ENCODE results near the gene IFT81. TPM values are rescaled to one million over a fixed set of nuclear protein-coding genes. Genes with fewer than 3 reads are reported as not detected.

The IFT81 gene
- total RNA-seq, 1 donor from 2014 or later: 8.1 TPM

DNA sequence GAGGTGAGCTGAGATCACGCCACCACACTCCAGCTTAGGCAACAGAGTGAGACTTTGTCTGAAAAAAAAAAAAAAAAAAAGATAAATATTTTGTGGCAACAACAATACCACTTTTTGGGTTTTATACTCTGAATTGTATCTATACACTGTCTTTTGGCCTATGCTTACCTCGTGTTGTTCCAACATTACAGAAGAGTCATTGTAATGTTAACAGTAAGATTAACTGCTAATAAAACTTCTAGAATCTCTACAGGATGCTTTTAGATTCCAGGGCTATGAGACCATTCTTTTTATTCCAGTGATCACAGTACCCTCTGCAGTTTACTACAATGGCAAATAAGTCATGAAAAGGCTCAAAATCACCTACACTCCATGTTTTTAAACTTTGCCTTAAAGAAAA lies 11.6 kb downstream of the IFT81 start:
- no peak for DNase-seq (ENCODE audit: missing footprints)
- no peak for ATAC-seq
- intact Hi-C loops (cut with DNase I): no loop called here

DNA sequence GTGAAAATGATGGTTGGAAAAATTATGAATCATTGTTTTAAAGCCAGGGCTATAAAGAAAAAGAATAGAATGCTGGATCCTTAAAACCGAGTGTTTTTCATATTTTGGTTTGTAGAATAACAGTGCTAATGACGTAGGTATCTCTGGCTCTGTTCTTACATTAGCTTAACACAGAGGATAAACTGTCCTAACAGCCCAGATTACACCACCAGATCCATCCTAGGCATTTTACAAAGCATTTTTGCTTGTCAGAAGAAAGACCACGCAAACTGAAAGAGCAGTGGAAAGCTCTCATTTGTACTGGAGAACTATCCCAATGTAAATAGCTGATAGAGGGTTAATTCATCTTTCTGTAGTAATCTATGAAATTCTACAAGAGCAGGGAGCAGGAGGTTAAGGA lies 13.6 kb downstream of the IFT81 start:
- DNase-seq (ENCODE audit: missing footprints) (no peak), ATAC-seq (no peak)
- intact Hi-C loops (cut with DNase I): no loop called here

DNA sequence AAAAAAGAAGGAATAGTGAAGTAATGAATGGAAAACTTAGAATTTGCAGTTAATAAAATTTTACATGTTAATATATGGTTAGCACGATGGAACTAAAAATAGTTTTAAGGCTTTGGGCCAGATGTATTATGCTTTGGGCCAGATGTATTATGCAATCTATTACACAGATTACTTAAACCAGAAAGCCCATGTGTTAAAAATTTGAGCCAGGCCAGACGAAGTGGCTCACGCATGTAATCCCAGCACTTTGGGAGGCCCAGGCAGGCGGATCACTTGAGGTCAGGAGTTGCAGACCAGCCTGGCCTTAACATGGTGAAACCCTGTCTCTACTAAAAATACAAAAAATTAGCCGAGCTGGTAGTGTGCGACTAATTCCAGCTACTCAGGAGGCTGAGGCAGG lies 17.2 kb downstream of the IFT81 start:
- DNase-seq (ENCODE audit: missing footprints) (peak; percentile 66), ATAC-seq (peak; percentile 91)
- intact Hi-C loops (cut with DNase I): loop anchor here (5.0 kb wide), 1 partner anchor 56 kb away; no protein-coding TSS in a partner anchor

DNA sequence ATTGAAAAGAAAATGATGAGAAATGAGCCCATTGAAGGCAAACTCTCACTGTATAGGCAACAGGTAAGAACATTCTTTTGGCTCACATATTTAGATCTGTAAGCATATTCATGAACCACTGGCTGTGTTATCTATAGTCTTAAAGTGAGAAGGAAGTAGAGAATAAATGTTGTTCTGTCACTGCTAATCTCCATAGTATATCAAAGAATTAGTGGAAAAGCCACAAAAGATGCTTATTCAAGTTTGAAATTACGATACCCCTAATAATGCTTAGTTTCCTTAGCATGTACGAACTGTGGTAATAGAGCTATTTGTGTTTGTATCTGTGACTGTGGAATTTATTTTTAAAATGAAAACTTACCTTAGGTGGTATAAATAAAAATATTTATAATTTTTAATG lies 22.8 kb downstream of the IFT81 start:
- DNase-seq (ENCODE audit: missing footprints) (no peak), ATAC-seq (no peak)
- intact Hi-C loops (cut with DNase I): no loop called here

DNA sequence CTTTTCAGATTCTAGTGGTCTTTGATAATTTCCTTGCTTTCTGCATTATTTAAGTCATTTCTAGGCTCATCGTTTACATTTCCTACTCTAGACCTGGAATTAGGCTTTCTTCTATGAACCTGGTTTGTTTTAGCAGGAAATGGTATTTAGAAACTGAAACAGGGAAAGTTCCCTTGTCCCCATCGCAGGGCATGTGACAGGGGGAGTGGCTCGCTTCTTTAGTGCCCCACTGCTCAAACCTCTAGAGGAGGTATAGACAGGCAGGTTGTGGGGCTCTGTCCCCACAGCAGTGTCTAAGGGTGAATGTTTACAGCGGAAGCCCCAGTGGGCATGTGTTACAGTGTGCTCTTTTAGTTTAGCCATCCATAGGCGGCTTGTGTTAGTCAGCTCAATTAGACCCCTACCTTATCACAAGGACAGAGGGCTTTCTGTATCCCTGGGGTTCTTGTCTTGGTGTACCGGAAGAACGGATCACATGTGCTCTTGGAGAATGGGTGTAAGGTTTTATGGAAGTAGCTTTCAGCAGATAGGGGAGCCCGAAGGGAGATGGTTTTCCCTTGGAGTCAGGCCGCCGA lies 25.0 kb downstream of the IFT81 start:
- intact Hi-C loops (cut with DNase I): no loop called here
- ATAC-seq (no peak), DNase-seq (ENCODE audit: missing footprints) (no peak)

DNA sequence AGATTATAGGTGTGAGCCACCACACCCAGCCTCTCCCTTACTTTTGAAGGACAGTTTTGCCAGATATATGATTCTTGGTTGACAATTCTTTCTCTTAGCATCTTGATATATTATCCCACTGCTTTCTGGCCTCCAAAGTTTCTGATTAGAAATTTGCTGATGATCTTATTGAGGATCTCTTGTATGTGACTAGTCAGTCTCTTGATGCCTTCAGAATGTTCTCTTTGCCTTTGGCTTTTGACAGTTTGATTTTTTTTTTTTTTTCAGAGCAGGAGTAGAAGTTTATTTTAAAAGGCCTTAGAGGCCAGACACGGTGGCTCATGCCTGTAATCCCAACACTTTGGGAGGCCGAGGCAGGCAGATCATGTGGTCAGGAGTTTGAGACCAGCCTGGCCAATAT lies 32.6 kb downstream of the IFT81 start:
- DNase-seq (ENCODE audit: missing footprints): no peak
- intact Hi-C loops (cut with DNase I): no loop called here
- no peak for ATAC-seq

DNA sequence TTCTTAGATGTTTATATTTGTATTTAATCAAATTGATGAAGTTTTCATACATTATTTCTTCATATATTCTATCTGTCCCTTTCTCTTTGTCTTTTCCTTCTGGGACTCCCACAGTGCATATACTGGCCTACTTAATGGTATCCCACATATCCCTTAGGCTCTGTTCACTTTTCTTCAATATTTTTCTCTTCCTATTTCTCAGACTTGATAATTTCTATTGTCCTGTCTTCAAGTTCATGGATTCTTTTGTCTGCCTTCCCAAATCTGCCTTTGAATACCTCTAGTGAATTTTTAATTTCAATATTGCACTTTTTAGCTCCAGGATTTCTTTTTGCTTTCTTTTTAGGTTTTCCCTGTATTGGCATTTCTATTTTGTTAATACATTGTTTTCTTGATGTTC lies 33.4 kb downstream of the IFT81 start:
- ATAC-seq: no peak
- intact Hi-C loops (cut with DNase I): no loop called here
- DNase-seq (ENCODE audit: missing footprints): no peak

DNA sequence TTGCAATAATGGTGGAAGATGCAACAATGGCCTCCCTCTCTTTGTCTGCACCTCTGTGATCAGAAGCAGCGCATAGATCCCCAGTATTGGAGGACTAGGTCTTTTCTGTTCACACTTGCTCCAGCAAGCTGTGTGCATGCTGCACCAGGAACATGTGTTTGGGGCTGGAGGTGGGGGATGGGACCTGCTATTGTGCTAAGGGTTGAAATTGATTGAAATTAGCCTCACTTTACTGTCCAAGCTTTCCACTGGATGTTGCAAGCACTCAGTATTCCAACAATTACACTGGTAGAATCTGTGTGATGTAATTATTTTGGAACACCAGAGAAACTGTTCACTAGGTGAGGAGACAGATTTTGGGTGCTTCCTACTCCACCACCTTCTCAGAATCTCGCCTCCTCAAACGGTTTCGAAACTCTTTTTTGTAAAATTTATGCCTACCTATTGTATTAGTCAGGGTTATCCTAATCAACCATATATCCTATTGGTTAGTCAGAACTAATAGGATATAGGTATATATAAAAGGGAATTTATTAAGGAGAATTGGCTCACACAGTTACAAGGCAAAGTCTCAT lies 35.6 kb downstream of the IFT81 start:
- DNase-seq (ENCODE audit: missing footprints) (no peak), ATAC-seq (no peak)
- intact Hi-C loops (cut with DNase I): no loop called here

DNA sequence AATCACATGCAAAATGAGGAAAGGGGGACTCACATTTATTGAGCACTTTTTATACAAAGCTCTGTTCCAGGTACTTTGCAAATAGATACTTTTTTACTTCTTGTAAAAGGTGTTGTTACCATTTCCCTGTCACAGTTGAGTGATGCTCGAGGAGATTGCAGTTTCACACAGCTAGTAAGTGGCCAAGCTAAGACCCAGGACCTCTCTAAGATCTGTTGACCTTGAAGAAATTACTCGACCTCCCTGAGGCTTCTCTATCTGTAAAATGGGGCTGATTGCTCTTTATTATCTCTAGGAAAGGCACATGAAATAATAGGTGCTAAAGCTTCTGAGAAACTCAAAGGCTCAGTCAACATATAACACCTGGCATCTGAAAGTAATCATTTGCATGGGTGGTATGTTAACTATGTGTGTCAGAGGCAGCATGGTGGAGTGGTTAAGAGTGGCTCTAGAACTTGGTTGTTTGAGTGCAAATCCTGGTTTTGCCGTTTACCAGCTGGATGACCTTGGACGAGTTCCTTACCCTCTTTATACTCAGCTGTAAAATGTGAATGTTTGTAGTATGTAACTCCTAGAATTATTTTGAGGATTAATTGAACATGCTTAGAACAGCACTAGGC lies 41.5 kb downstream of the IFT81 start:
- intact Hi-C loops (cut with DNase I): no loop called here
- DNase-seq (ENCODE audit: missing footprints) (no peak), ATAC-seq (no peak)

DNA sequence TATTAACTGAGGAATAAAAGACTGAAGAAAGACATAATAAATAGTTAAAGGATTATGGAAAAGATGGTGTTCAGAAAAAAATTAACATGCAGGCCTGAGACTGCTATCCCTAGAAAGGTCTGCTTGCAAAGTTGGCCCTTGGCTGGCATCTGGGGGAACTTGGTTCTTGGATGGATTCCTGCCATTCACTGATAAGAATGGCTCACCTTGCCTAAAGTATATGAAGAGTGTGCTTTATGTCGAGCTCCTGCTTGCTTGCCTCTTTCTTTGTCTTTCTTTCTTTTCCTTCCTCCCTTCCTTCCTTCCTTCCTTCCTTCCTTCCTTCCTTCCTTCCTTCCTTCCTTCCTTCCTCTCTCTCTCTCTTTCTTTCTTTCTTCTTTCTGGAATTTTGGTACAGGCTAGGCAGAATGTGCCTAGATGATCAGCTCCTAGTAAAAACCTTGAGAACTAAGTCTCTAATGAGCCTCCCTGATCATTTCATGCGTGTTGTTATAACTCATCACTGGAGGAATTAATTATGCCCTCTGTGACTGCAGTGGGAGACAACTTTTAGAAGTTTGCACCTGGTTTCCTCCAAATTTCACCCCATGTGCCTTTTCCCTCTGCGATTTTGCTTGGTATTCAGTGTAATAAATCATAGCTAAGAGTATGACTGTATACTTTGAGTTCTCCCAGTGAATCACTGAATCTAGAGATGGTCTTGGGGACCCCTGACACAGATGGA lies 44.7 kb downstream of the IFT81 start:
- ATAC-seq: no peak

DNA sequence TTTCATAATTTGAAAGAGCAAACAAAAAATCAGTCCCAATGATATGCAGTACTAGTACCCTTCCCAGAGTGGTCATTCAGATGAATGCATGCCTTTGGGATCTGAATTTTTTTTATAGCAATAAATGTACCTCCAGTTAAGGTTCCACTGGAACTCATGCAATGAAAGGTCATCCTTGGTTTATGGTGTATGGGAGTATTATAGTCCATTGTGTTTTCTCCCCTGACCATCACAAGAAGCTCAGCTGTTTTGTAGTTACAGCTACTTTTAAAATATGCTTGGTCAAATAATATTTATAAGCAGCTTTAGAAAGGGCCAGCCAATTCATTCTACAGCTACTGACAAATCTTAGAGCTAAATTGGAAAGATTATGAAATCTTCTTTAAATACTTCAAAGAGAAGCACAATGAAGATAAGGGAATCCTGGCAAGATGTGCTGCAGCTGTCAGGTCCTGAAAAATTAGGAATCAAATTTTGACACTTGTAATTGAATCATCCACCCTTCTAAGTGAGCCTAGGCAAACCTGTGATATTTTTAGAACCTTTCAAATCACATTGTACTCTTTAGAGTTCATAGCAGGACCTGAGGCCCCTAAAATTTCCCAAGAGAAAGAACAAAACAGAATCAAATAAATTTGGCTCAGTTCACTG lies 46.5 kb downstream of the IFT81 start:
- ATAC-seq (peak; percentile 75), DNase-seq (ENCODE audit: missing footprints) (no peak)
- intact Hi-C loops (cut with DNase I): loop anchor here (5.0 kb wide), 1 partner anchor 62 kb away; no protein-coding TSS in a partner anchor

More for the DNA sequence above, 44.7 kb downstream of the IFT81 start:
- intact Hi-C loops (cut with DNase I): no loop called here
- no peak for DNase-seq (ENCODE audit: missing footprints)

DNA sequence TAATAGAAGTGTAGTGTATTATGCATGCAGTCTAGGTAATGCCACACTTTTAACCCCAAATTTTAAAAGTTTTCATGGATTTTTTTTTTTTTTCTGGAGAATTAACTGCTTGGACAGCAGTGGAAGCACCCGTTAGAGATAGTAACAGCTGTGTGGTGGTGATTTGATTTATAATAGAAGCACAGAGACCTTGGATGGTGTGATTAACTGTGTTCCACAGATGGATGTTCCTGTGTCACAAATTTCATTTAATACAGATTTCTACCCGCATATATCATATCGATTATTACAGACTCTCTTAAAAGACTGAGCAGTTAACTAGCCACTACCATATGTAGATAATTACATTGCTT lies 47.0 kb downstream of the IFT81 start:
- ATAC-seq: peak; percentile 41
- intact Hi-C loops (cut with DNase I): loop anchor here (5.0 kb wide), 1 partner anchor 61 kb away; no protein-coding TSS in a partner anchor

DNA sequence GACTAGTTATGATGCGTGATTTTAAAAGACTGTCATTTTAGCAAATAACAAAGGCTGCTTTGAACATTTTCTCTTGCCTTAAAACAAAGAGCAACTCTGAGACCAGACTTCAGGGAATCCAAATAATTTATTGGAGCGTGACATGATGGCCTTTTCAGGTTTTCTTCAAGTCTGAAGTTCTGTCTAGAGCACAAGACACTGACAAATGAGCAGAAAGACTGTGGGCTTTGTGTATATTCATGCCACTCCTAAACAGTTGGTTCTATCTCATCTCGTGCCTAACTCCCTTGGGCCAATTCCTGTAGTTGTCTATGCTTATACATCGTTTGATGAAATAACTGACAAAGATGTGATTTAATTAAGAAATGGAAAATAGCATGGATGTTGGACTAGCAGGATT lies 47.5 kb downstream of the IFT81 start:
- intact Hi-C loops (cut with DNase I): loop anchor here (5.0 kb wide), 1 partner anchor 61 kb away; no protein-coding TSS in a partner anchor
- no peak for DNase-seq (ENCODE audit: missing footprints)
- ATAC-seq: no peak

More for the DNA sequence above, 47.0 kb downstream of the IFT81 start:
- DNase-seq (ENCODE audit: missing footprints): no peak

DNA sequence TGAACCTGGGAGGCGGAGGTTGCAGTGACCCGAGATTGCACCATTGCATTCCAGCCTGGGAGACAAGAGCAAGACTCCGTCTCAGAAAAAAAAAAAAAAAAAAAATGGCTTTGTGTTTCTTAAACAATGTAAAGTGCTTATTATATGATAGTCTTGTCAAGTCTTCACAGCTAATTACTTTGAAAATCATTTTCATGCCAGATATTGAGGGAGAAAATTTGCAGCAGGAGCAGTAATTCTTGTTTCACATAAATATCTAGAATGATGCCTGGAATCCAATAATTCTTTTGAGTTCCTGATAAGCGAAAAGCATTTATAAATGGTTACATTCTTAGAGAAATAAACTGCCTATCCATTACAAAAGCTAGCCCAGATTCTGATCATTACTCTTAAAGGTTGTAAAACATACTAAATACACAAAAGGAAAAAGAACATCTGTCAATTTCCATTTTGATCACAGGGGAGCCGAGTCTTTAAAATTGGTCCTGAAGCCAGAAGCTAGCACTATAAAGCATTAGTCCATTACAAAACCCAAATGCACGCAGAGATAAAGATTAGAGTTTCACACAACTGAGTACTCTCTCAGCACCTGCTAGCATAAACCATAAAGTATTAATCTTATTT lies 50.3 kb downstream of the IFT81 start:
- DNase-seq (ENCODE audit: missing footprints): no peak
- intact Hi-C loops (cut with DNase I): loop anchor here (5.0 kb wide), 1 partner anchor 58 kb away; no protein-coding TSS in a partner anchor
- ATAC-seq: no peak

DNA sequence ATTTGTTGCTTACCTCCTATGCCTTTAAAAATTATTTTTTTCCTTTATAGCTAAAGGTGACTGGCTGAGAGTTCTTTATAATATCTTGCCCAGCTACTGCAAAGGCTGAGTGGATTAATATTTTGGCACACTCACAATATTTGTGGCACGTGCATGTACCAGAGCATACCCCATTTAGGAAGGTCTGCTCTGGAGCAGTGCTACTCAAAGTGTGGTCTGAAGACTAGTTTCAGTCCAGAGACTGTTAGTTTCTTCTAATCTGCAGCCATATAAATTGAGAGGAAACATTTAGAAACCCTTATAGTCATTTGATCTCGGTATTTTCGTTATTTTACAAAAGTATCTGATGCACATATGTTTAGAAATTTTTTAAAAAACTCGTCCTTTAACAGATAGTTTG lies 51.0 kb downstream of the IFT81 start:
- ATAC-seq (no peak), DNase-seq (ENCODE audit: missing footprints) (no peak)

DNA sequence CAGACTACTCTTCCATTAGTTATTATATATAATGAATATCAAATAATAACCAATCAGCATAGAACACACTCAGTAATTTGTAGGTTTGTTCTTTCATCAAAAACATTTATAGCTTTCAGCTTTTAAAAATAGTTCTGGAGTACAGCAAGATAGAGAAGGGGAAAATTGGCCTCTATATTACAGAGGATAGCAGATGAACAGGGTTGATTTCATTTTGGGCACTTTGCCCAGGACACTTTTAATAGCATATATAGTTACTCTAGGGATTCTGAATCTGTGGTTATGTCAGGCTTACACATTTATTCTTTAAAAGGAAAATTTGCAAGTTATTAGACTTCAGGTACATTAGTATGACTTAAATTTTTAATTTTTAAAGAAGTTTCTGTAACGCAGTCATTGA lies 52.6 kb downstream of the IFT81 start:
- ATAC-seq: peak; percentile 48
- DNase-seq (ENCODE audit: missing footprints): no peak
- intact Hi-C loops (cut with DNase I): no loop called here

More for the DNA sequence above, 51.0 kb downstream of the IFT81 start:
- intact Hi-C loops (cut with DNase I): no loop called here

DNA sequence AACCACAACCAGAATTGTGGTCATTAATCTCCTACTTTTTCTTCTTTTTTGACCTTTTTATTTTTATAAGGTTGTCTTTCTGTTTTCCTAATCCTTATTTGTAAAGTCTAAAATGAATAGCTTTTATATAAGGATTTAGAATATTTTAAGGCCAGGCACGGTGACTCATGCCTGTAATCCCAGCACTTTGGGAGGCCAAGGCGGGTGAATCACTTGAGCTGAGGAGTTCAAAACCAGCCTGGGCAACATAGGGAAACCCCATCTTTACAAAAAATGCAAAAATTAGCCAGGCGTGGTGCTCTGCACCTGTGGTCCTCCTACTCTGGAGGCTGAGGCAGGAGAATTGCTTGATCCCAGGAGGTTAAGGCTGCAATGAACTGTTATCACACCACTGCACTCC lies 55.1 kb downstream of the IFT81 start:
- intact Hi-C loops (cut with DNase I): no loop called here
- DNase-seq (ENCODE audit: missing footprints): no peak
- no peak for ATAC-seq

DNA sequence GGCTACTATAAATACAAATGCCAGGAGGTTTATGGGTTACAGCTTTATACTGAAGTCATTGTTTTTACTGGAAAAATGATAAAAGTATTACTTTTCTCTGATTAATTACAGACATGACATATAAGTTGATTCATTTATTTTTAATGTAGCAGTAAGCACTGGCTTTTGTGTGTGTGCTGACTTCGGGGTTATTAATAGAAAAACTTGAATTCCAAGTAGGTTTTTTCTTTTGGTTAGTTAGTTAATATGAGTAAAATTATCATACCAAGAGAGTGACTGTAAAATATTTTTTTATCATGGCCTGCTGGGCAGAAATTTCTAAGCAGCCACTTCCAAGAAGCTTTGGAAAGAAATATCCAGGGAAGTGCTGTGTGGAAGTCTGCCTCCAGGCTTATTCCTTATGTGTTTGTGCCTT lies 56.4 kb downstream of the IFT81 start:
- DNase-seq (ENCODE audit: missing footprints) (no peak), ATAC-seq (no peak)
- intact Hi-C loops (cut with DNase I): loop anchor here (5.0 kb wide), 1 partner anchor 78 kb away; no protein-coding TSS in a partner anchor

DNA sequence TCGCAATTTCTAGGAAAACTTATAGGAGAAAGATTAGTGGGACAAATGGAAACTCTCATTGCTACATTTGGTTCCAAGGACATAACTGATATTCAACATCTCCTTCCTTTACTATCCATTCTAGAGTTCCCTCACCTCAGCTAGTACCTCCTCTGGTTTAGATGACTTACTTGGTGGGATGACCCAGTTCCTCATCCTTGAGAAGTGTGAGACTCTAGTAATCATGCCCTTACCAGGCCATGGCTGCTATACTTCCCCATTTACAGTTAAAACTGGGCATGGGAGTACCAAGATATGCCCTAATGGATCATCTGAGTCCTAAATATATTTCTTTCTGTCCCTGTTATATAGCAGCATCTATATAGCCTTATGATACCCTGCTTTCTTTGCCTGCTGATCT lies 58.1 kb downstream of the IFT81 start:
- DNase-seq (ENCODE audit: missing footprints) (no peak), ATAC-seq (no peak)
- intact Hi-C loops (cut with DNase I): loop anchor here (5.0 kb wide), 1 partner anchor 80 kb away; no protein-coding TSS in a partner anchor

Measured in Right ventricle myocardium inferior (tissue), 1 donor.